HG03520 (cell line): ENCODE results near the gene SEMA6D.

Experiments used
- ATAC-seq: cut with Tn5 transposase; IDR thresholded peaks from one replicate; pipeline ENCODE4 v1.9.1; 2021; ENCODE audit warnings: mild to moderate bottlenecking, moderate library complexity; ENCODE audit not compliant: unreplicated experiment

Gene SEMA6D, protein sequence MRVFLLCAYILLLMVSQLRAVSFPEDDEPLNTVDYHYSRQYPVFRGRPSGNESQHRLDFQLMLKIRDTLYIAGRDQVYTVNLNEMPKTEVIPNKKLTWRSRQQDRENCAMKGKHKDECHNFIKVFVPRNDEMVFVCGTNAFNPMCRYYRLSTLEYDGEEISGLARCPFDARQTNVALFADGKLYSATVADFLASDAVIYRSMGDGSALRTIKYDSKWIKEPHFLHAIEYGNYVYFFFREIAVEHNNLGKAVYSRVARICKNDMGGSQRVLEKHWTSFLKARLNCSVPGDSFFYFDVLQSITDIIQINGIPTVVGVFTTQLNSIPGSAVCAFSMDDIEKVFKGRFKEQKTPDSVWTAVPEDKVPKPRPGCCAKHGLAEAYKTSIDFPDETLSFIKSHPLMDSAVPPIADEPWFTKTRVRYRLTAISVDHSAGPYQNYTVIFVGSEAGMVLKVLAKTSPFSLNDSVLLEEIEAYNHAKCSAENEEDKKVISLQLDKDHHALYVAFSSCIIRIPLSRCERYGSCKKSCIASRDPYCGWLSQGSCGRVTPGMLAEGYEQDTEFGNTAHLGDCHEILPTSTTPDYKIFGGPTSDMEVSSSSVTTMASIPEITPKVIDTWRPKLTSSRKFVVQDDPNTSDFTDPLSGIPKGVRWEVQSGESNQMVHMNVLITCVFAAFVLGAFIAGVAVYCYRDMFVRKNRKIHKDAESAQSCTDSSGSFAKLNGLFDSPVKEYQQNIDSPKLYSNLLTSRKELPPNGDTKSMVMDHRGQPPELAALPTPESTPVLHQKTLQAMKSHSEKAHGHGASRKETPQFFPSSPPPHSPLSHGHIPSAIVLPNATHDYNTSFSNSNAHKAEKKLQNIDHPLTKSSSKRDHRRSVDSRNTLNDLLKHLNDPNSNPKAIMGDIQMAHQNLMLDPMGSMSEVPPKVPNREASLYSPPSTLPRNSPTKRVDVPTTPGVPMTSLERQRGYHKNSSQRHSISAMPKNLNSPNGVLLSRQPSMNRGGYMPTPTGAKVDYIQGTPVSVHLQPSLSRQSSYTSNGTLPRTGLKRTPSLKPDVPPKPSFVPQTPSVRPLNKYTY

DNA sequence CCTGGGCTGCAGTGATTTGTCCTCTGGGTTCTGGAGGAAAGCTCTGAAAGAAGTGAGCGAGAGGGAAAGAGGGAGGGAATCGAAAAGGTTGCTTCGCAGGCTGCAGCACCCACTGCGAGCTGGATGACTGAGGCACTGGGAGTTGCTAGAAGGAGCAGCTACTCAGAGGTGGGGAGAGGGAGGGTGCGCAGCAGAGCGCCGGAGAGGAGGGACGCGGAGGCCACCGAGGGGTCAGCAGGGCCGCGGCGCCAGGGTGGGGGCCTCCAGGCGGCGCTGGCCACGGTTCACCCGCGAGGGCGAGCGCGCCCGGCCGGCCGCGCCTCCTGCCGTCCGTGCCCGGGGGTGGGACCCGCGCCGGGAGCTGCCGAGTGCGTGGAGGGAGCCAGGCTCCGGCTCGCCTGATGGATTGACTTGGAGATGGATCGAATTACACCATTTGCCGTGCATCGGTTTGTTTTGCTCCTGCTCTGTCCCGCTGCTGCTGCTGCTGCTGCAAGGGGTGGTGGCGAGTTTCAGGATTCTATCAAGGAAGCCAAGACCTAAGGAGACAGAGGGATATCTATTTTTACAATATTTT is at the start of gene SEMA6D:
TSS of gene SEMA6D (plus strand) at position 470 of the 577 bp plus-strand sequence. CDS start 42,294 bp downstream, outside the sequence.
- no peak for ATAC-seq

DNA sequence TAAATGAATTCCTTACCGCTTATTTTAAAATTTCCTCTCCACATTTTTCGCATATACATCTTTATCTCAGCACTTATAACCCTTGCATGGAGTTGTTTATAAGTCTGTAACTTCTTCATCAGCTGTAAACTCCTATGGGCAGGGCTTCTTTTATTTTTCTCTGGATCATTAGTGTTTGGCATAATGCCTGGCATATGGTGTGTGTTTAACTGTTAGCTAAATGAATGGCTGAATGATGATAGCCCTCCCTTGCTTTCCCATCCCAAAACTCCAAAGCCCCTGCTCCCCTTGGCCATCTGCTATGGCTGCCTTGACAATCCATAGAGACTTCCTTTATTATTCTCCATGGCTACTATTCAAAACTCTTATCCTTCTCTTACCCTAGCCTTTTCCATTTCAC is 48.1 kb upstream of the SEMA6D start:
- no peak for ATAC-seq

DNA sequence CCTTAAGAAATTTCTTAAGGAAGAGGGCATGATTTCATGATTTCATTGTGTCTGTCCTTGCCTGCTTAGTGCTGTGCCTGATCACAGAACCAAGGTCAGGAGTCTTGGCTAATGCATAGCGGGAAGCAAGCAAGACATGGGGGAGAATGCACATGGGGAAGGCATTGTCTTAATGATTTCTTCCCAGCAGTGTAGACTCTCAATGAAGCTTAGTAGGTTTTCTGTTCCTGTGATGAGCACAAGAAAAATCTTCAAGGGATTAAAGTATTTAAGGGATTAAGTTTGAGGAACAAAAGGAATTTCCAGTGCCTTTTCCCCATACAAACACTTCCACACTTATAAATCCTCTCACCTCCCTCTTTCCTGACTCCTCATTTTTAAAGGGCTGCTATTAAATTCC is 46.9 kb upstream of the SEMA6D start:
- ATAC-seq: no peak

DNA sequence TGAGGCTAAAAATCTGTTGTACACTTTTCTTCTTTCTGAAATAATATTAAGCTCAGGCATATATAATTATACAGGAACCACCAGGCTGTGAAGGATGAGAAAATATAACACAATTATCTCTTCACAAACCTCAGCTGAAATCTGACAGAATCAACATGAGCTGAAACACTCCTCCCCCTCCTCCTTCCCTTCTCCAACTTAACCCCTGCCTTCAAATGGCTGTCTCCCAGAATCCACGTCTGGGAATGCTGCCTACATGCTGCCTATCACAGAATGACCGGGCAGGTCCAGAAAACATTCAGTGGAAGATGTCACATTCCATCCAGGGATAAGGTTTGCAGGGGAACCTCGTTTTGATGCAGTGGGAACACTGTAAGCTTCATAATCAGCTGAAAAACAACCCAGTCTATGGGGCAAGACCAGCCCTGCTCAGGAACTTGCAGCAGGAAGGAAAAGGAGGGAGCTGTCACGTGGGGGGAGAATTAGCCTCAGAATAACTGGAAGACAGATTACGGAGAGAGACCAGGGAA is 44.0 kb upstream of the SEMA6D start:
- no peak for ATAC-seq

DNA sequence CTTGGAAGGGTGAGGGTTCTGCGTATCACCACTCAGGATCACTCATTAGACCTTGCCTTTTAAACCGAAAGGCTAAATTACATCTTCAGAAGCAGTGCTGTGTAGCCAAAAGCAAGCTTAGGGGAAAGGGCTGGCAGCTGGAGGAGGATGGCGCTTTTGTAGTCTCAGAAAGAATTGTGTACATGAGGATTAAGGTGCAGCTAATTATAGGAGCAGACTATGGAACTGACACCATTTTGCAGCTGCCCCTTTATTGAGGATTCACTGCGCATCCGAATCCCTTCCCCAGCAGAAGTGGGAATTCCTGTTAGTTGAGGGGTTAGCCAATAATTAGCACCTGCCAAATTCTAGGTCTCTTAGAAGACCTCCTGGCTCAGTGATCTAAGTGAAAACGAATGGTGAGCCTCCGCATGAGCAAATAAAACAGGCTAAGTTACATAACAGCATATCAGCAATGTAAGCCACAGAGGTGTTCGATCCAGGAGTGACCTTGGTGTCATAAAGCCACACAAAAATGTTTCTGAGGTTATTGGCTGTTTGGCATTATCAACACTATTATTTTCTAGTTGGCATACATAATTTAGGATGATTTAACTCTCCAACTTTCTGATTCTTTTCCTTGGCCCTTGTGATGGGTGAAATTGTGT is 42.6 kb upstream of the SEMA6D start:
- ATAC-seq: no peak

DNA sequence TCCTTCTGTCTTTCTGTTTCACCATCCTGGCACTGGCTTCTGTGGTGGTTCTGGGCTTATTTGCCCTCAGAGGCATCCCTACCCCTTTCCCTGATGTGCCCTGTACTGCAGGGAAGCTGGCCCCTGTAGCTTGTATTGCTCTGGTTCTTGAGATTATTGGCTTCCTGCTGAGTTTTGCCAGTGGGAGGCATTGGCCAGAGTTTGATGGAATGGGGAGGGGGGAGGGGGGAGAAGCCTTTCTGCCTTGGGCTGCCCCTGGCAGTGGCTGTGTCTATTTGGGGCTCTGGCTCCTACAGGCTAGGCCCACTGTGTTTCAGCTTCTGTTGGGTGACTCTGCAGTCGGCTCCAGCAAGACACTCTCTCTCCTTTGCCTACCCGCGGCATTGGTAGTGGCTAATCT is 41.6 kb upstream of the SEMA6D start:
- no peak for ATAC-seq

DNA sequence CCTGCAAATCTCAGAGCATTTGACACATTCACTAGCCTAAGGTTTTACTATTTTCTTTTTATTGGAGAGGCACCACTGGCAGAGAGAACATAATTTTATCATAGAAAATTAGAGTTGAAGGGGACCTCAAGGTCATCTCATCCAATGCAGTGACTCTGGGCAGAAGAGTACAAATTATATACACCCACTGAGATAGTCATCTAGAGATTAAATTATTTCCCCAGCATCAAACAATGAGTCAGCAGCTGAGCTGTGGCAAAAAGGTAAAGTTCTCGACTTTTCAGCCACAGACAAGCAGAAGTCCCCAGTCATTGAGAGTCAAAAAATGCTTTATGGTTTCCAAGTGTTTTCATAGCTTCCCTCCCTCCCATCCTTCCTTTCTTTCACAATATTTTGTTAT is 39.3 kb upstream of the SEMA6D start:
- ATAC-seq: no peak

DNA sequence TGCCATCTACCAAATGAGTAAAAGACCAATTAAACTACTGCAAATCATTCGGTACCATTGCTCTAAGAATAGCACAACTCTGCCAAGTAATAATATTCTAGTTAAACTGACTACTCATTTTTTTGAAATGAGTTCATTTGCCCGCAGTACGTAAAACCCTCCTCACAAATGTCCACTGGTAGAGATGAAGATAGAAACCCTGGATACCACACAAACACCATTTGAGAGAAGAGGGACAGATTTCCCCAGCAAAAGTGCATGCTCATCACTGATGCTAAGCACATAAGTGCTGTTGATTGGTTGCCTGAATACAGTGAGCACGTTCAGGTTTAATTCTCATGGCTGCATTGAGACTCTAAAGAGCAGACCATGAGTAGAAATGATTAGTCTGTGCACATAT is 34.6 kb upstream of the SEMA6D start:
- ATAC-seq: no peak

DNA sequence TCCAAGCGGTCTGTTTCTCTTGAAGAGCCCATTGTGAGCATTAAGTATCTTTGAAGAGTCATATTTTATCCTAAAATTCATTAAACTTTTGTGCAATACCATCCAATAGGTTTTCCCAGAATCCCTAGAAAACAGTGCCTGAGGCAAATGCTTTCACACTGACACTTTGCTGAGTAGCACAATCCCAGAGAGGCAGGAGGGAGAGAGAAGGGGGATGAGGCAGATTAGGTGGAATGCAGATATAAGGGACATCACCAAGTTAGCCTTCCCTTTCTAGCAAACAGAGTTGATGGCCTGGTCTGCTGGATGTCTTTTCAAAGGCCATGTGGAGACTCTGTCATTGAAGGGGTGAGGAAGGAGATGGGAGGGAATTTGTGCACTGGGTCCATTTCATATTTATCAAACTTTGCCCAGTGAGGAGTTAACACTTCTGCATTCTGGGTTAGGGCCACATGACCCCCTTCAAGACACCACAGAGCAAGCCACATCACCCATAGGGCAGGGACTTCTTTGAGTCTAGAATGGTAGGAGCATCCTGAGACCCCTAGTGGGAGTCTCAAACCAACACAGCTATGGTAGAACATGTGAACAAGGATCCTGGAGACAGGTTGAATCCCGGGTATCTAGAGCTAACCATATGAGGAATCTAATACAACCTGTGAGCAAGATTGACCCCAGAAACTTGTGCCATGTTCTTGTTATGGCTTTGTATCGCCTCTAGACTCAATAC is 32.0 kb upstream of the SEMA6D start:
- ATAC-seq: no peak

DNA sequence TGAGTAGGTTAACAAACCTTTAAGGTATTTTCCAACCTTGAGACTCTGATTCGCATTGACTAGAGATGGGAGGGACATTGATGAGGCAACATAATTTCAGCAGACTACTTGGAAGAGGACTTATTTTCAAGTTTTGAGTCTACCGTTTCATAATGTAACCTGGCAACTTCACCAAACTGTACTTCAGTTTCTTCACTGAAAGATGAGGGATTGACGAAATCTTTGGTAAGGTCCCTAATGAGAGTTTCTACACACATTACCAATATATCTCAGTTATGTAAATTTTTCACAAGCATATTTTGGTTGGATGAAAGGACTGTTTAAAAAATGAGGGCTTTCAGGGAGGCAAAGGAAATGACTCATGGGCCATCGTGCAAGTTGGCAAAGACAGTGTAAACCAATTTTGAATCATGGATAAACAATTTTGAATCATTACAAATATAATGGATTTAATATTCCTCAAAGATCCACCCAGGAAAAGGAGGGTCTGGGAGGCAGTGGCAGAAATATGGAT is 28.7 kb upstream of the SEMA6D start:
- no peak for ATAC-seq

DNA sequence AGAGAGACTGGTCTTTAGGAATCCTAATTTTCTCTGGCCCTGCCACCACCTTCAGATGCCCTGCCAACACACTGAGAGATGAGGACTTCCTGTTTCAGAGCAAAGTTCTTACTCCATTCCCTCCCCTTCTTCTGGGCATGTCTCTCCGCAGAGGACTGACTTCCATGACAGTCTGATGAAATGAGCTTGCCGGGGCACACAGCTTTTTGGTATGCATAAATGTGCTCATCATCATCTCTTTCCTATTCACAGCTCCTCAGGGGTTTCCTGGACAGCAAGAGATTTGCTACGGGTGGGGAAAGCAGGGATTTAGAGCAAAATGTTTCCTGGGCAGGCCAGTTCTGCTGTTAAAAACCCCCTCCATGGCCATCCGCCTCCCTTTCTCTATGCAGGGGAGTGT is 27.6 kb upstream of the SEMA6D start:
- ATAC-seq: no peak

DNA sequence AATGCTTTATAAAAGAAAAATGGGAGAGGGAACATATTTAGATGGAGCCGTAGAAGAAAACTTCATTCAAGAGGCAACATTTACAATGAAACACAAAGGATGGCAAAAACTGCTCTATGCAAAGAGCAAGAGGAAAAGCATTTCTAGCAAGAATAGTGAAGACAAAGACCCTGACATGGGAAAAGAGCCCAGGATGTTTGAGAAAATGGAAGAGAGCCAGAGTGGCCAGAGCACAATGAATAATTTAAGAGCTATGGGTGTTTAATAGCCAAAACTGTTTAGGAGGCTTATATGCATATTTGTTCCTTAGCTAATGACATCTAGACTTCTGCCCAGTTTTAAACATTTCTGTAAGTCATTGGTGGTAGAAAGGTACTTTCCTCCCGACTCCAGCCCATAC is 25.4 kb upstream of the SEMA6D start:
- ATAC-seq: no peak

DNA sequence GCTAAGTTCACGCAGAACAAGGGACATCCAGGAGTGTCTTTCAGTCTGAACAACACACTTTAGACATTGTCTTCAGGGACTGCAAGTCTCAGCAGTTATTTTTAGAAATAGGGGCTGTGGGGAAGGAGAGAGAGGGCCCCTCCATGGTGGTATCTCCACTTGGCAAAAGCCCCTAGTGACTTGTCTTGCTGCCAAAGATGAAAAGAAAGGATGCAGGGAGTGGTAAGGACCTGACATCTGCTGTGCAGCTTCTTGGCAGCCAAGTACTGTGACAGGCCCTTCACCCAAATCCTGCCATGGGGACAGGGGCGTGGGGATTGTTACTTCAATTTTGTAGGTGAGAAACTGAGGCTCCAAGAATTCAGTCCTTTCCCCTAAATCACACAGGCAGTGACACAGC is 21.0 kb upstream of the SEMA6D start:
- no peak for ATAC-seq

DNA sequence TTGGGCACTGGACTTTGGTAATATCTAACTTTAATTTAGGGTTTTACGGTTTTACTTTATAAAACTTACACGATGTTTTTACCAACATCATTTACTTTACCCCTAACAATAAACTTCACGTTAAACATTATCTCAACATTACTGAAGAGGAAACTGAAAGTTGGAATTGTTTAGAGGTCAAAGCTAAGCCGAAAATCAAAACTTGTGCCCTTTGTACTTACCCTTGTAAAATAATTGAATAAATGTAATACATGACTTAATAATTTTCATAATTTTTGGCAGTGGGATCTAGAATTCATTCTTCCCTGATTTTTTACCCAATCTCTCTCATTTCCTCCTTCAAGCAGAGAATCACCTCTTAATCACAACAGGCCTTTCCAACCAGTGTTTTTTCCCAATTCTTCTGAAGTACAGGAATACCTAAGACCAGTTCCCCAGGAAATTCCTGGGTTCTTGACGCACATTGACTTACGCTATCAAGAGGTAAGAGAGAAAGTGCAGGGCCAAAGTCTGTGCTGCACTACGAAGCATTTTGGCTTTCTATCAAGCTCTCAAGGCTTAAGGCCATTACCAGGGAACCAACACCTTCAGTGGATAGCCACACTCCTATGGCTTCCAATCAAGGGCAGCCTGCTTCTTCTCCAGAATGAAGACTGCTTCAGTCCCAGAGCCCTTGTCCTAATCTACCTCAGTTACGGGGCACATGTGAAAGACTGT is 11.9 kb upstream of the SEMA6D start:
- no peak for ATAC-seq

DNA sequence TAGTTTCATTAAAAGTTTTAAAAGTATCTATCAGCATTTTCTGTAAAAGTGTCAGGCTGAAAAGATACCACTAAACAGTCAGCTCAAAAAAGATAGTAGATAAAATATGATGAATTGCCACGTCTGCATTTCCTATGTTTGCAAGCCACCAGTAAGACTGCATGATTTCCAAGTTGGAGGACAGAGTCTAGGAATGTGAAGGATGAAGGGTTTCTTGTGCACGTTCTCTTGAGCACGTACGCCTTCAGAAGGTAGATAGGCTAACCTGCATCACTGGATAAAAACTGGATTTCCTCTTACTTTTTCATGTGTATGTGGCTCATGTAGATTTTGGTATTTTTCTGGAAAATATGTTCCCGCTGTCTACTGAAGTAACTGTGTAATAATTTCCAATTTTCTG is 9.9 kb upstream of the SEMA6D start:
- no peak for ATAC-seq

DNA sequence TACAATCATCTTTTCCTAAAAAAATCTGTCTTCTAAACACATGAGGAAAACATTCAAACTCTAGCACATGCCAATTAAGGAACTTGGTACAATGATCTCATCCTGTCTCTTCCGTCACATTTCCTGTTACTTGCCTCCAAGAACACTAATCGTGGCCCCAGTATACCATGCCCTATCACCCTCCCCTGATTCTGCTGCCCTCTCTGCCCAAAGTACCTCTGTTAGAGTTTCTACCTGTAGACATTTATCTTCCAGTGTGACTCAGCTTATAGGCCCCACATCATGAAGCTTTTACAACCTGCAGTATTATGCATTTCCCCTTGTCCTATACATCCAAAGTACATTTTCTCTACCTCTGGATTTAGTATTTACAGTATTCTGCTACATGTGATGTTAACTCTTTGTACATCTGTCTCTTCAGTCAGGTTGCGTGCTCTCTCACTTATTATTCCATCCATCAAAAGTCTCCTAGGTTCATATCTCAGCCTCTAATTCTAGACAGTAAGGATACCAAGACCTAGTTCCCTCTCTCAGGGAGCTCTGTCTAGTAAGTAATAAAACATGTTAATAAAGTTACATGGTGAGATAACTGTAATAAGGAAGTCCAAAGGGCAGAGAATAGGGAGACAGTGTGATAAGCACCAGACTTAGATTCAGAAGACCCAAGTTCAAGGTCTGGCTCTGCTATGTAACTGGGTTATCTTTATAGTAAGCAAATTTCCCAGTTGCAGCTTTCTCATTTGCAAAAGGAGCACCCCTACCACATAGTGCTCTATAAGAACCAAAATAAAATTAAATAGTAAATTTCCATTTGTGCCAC is 8.9 kb upstream of the SEMA6D start:
- ATAC-seq: no peak

DNA sequence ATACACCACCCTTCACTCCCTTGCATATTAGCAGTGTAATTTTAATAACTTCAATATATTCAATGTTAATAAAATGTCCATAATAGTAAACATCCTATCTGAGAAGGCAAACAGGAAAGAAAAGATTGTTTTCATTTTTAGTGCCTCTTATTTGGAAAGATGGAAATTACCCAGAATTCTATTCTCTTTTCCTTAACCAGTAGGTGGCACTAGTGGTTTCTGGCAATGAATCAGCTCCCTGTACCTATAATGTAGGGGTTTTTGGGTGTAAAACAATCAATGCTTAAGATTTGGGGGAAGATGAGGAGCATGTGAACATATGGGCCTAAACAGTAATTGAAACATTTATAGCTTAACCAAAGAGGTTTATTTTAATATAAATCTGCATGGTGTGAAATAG is 5.7 kb upstream of the SEMA6D start:
- ATAC-seq: no peak

DNA sequence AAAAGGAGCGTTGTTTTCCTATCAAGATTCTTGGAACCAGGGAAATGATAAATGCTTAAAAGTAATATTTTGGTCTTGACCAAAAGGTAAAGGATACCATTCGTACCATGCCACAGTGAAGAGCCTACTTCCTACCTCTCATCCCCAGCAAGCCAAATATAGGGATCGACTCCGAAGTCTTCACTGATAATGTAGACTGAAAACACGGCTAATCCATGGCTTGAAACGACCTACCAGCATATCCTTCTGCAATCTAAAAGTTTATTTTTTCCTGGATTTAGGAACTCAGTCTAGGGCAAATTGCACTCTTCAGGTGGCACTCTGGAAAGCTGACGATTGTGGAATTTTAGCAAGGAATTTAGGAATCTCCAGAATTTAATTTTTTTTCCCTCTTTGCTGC is 1.9 kb upstream of the SEMA6D start:
- no peak for ATAC-seq
